ENCODE results near the gene PSMD12. TPM values are rescaled to one million over a fixed set of nuclear protein-coding genes. Genes with fewer than 3 reads are reported as not detected.

PSMD12 gene
- total and polyA plus RNA-seq, 2 donors (not counting 3 experiments of a cell fraction or from before 2014, with no cell fraction given): 14.1 to 73.0 TPM

- Histone ChIP-seq H3K9me3 (replicated peaks; ENCODE audit: control insufficient read depth, insufficient read depth, low read length) (no peaks in the 10 kb centered on the region), H3K79me2 (ENCODE audit: control insufficient read depth, insufficient read depth, low read length) (no peaks in the 10 kb centered on the region), H3K9ac (replicated peaks; ENCODE audit: extremely low read depth, insufficient read depth, low read length) (no peak overlapping the region), H3K4me2 (ENCODE audit: insufficient read depth, low read length) (no peak overlapping the region), H3K27me3 (ENCODE audit: control insufficient read depth in 2 of 2, insufficient read depth in 2 of 2, low read length in 2 of 2) (no peaks in the 10 kb centered on the region), H3K4me3 (replicated peaks in 1 of 3; ENCODE audit: insufficient read depth in 1 of 3, low read depth in 1 of 3, low read length in 3 of 3) (no peak overlapping the region), H2AFZ (ENCODE audit: low read depth, low read length) (no peak overlapping the region), H4K20me1 (replicated peaks; ENCODE audit: control insufficient read depth, extremely low read depth, insufficient read depth, low read length) (no peaks in the 10 kb centered on the region), H3K36me3 (ENCODE audit: control insufficient read depth in 2 of 2, extremely low read depth in 1 of 2, insufficient read depth in 2 of 2, low read length in 2 of 2) (no peaks in the 10 kb centered on the region), H3K9me1 (replicated peaks; ENCODE audit: control insufficient read depth, extremely low read depth, insufficient read depth, low read length) (no peaks in the 10 kb centered on the region), H3K4me1 (ENCODE audit: control insufficient read depth, extremely low read depth, insufficient read depth, low read length) (no peaks in the 10 kb centered on the region), H3K27ac (ENCODE audit: insufficient read depth, low read depth, low read length) (no peak overlapping the region)
- BruUV-seq (replicated peaks): no TSS peak
- CTCF ChIA-PET: interaction anchor here (1.6 kb wide), 1 partner anchor 18 kb away, joined by 4 read pairs; no protein-coding TSS in a partner anchor
- DNase-seq (ENCODE audit: low read depth, low spot score) (no peak), FAIRE-seq (no peak)
- dilution Hi-C loops (cut with MboI; ENCODE audit: extremely low pct_ligation_motif_present, low sequenced_read_pairs) (no loop called here), intact Hi-C loops (cut with micrococcal nuclease) (no loop called here)
- POLR2A ChIA-PET: no interaction called here
- TF ChIP-seq EZH2 (IDR thresholded peaks at IDR 0.05; ENCODE audit: borderline replicate concordance, low read depth, low read length, severe bottlenecking) (no peak), MAX (IDR thresholded peaks at IDR 0.05; ENCODE audit: insufficient read depth, insufficient read length) (no peak), MYC (IDR thresholded peaks at IDR 0.05; ENCODE audit: low read depth, low read length) (no peak), JUN (IDR thresholded peaks at IDR 0.05; ENCODE audit: borderline replicate concordance, insufficient read depth, insufficient read length, low read depth) (no peak), FOS (IDR thresholded peaks at IDR 0.05; ENCODE audit: borderline replicate concordance, insufficient read depth, low read length) (no peak), POLR2AphosphoS5 (IDR thresholded peaks at IDR 0.05; ENCODE audit: insufficient read depth, low read depth, low read length) (no peak), POLR2A (IDR thresholded peaks at IDR 0.05; ENCODE audit: low read depth, low read length) (no peak), GATA2 (IDR thresholded peaks at IDR 0.05; ENCODE audit: insufficient read depth, insufficient read length, low read depth, low read length) (no peak)
- TF ChIP-seq, protein P1, sequence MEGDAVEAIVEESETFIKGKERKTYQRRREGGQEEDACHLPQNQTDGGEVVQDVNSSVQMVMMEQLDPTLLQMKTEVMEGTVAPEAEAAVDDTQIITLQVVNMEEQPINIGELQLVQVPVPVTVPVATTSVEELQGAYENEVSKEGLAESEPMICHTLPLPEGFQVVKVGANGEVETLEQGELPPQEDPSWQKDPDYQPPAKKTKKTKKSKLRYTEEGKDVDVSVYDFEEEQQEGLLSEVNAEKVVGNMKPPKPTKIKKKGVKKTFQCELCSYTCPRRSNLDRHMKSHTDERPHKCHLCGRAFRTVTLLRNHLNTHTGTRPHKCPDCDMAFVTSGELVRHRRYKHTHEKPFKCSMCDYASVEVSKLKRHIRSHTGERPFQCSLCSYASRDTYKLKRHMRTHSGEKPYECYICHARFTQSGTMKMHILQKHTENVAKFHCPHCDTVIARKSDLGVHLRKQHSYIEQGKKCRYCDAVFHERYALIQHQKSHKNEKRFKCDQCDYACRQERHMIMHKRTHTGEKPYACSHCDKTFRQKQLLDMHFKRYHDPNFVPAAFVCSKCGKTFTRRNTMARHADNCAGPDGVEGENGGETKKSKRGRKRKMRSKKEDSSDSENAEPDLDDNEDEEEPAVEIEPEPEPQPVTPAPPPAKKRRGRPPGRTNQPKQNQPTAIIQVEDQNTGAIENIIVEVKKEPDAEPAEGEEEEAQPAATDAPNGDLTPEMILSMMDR (IDR thresholded peaks at IDR 0.05; ENCODE audit: extremely low read depth in 1 of 2, insufficient read depth in 1 of 2, low read depth in 1 of 2, low read length in 2 of 2): no peak
These were observed 42.9 kb downstream of the PSMD12 start for GRCh38 chr17:67323445-67323844.
